H1 (cell line): ENCODE measurements around the gene XRRA1.

Experiments
- EZH2 ChIP-seq: fragments of 200-600 bp; sonication (generic); IDR thresholded peaks from 2 replicates; pipeline ENCODE4 v1.7.1; 2012; ENCODE audit warnings: low read depth, mild to moderate bottlenecking, moderate library complexity, low read length, inconsistent platforms; ENCODE audit not compliant: severe bottlenecking
- KDM5A ChIP-seq: fragments of 200-600 bp; IDR thresholded peaks from 2 replicates; pipeline ENCODE4 v1.7.1; 2012; ENCODE audit warnings: mild to moderate bottlenecking, low read length, inconsistent platforms, mixed read lengths
- POU5F1 ChIP-seq: IDR thresholded peaks from 2 replicates; pipeline ENCODE4 v1.6.1; 2011; ENCODE audit warnings: low read depth, mild to moderate bottlenecking, low read length, moderate library complexity
- TF ChIP-seq, protein P1 (sequence below), 3 experiments: IDR thresholded peaks; 1 replicate in 2 of 3; 2 replicates in 1 of 3; pipeline versions ENCODE4 v1.5.1 to v1.6.1; 2011; ENCODE audit warnings: low read length in 3 of 3, mild to moderate bottlenecking in 3 of 3, inconsistent platforms in 2 of 3, low read depth in 1 of 3, moderate library complexity in 1 of 3; ENCODE audit not compliant: insufficient read depth in 1 of 3; ENCODE audit errors: control extremely low read depth in 1 of 3
- TF ChIP-seq, protein P2 (sequence below): IDR thresholded peaks from 2 replicates; pipeline ENCODE4 v1.6.1; 2011; ENCODE audit warnings: low read length, improper control_type of control experiment

DNA sequence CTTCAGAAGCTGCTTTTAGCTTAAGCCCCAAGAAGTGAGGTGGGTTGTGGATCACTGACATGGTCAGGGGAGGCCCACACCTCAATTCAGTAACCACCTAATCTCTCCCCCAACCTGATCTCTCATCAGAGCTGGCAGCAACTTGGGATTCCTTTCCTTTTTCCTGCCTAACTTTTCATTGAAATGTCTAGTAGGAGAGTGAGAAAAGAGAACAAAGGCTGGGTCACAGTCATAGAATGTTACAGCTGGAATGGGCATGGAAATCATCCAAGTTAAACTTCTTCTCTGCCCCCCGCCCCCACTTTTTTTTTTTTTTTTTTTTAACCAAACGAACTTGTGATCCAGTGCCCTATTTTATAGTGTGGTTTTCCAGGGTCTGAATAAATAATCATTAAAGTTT is 108.4 kb downstream of the XRRA1 start:
- TF ChIP-seq, protein P1, sequence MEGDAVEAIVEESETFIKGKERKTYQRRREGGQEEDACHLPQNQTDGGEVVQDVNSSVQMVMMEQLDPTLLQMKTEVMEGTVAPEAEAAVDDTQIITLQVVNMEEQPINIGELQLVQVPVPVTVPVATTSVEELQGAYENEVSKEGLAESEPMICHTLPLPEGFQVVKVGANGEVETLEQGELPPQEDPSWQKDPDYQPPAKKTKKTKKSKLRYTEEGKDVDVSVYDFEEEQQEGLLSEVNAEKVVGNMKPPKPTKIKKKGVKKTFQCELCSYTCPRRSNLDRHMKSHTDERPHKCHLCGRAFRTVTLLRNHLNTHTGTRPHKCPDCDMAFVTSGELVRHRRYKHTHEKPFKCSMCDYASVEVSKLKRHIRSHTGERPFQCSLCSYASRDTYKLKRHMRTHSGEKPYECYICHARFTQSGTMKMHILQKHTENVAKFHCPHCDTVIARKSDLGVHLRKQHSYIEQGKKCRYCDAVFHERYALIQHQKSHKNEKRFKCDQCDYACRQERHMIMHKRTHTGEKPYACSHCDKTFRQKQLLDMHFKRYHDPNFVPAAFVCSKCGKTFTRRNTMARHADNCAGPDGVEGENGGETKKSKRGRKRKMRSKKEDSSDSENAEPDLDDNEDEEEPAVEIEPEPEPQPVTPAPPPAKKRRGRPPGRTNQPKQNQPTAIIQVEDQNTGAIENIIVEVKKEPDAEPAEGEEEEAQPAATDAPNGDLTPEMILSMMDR (IDR thresholded peaks at IDR 0.05; ENCODE audit: control extremely low read depth in 1 of 3, insufficient read depth in 1 of 3, low read depth in 1 of 3, low read length in 3 of 3): no peak
- TF ChIP-seq POU5F1 (no peak), KDM5A (no peak), EZH2 (no peak)
- TF ChIP-seq, protein P2, sequence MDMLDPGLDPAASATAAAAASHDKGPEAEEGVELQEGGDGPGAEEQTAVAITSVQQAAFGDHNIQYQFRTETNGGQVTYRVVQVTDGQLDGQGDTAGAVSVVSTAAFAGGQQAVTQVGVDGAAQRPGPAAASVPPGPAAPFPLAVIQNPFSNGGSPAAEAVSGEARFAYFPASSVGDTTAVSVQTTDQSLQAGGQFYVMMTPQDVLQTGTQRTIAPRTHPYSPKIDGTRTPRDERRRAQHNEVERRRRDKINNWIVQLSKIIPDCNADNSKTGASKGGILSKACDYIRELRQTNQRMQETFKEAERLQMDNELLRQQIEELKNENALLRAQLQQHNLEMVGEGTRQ: no peak
